Neural cell (in vitro differentiated cells): Measurements from ENCODE around the gene NOD2.

Experiments used
- CTCF ChIP-seq: fragments of 450-650 bp; IDR thresholded peaks from 2 replicates; pipeline ENCODE4 v1.5.1; 2014; ENCODE audit warnings: antibody characterized with exemption, mild to moderate bottlenecking, moderate library complexity; ENCODE audit not compliant: poor library complexity, severe bottlenecking
- EP300 ChIP-seq: fragments of 450-650 bp; conservative IDR thresholded peaks from 2 replicates; pipeline ENCODE4 v1.6.1; 2014; ENCODE audit warnings: antibody characterized with exemption, mild to moderate bottlenecking, moderate library complexity; ENCODE audit not compliant: poor library complexity, severe bottlenecking
- EZH2 ChIP-seq: fragments of 200-600, 300-800 bp; shearing (Covaris generic), sonication (generic); IDR thresholded peaks from 2 replicates; pipeline ENCODE4 v1.6.1; 2014; ENCODE audit warnings: antibody characterized with exemption, low read length, borderline replicate concordance, mild to moderate bottlenecking; ENCODE audit not compliant: insufficient read depth, poor library complexity, severe bottlenecking
- POLR2AphosphoS5 ChIP-seq: IDR thresholded peaks from 2 replicates; pipeline ENCODE4 v1.6.1; 2012
- TAF1 ChIP-seq: IDR thresholded peaks from 2 replicates; pipeline ENCODE4 v1.6.1; 2012; ENCODE audit warnings: low read depth

GRCh38 chr16:50681021-50681885 is 12.2 kb upstream of the NOD2 start, which contains the start of gene SNX20:
- no peak for TF ChIP-seq POLR2AphosphoS5
- TF ChIP-seq EZH2 = no peak
- no peak for TF ChIP-seq CTCF
- TF ChIP-seq TAF1 = no peak
- TF ChIP-seq EP300 = no peak
